NT2/D1 (cell line): ENCODE measurements around the gene AQP2.
A peak's percentile ranks its signal among the peaks of the same experiment; 100 is the strongest.

Experiments
- DNase-seq: peaks from one replicate; pipeline ENCODE4 v3.0.0-alpha.2; 2011; ENCODE audit warnings: low read depth, low spot score
- H3K27me3 ChIP-seq: 2 replicates; pipeline ENCODE4 v1.6.0; 2011; ENCODE audit warnings: mild to moderate bottlenecking; ENCODE audit not compliant: insufficient read length, insufficient read depth
- H3K36me3 ChIP-seq: 2 replicates; pipeline ENCODE4 v1.6.1; 2011; ENCODE audit warnings: mild to moderate bottlenecking, low read length, mixed read lengths; ENCODE audit not compliant: insufficient read depth, insufficient read length
- H3K4me1 ChIP-seq: 2 replicates; pipeline ENCODE4 v1.5.1; 2011; ENCODE audit not compliant: insufficient read depth, insufficient read length
- H3K4me3 ChIP-seq: 2 replicates; pipeline ENCODE4 v1.5.1; 2011; ENCODE audit warnings: low read depth; ENCODE audit not compliant: insufficient read length
- H3K9ac ChIP-seq: 2 replicates; pipeline ENCODE4 v1.6.0; 2011; ENCODE audit warnings: low read depth; ENCODE audit not compliant: insufficient read length
- H3K9me3 ChIP-seq: 2 replicates; pipeline ENCODE4 v1.5.1; 2011; ENCODE audit warnings: mild to moderate bottlenecking, low read length; ENCODE audit not compliant: insufficient read depth
- SUZ12 ChIP-seq: IDR thresholded peaks from 2 replicates; pipeline ENCODE4 v1.6.1; 2011; ENCODE audit not compliant: insufficient read length, insufficient read depth; ENCODE audit errors: extremely low read depth
- YY1 ChIP-seq: IDR thresholded peaks from 2 replicates; pipeline ENCODE4 v1.6.1; 2011; ENCODE audit not compliant: insufficient read length, insufficient read depth
- ZNF274 ChIP-seq: IDR thresholded peaks from 2 replicates; pipeline ENCODE4 v1.6.1; 2011; ENCODE audit warnings: mild to moderate bottlenecking, low read depth, low read length

AQP2 gene

GRCh38 chr12:49937639-49938300, 12.8 kb upstream of the AQP2 start:
- no peak overlapping the region for H3K9ac ChIP-seq
- H3K27me3 ChIP-seq, result no peaks in the 10 kb centered on the region
- no peaks in the 10 kb centered on the region for H3K36me3 ChIP-seq
- TF ChIP-seq YY1, result no peak
- TF ChIP-seq ZNF274, result no peak
- no peak for TF ChIP-seq SUZ12
- no peak for DNase-seq
- no peak overlapping the region for H3K4me3 ChIP-seq
- H3K9me3 ChIP-seq, result no peaks in the 10 kb centered on the region
- peaks cover 7% of the 10 kb centered on the region for H3K4me1 ChIP-seq

- Histone ChIP-seq H3K4me1 (peaks cover 21% of the 10 kb centered on the region), H3K4me3 (no peak overlapping the region), H3K9me3 (no peaks in the 10 kb centered on the region), H3K27me3 (peaks cover 8% of the 10 kb centered on the region), H3K36me3 (no peaks in the 10 kb centered on the region), H3K9ac (no peak overlapping the region)
- TF ChIP-seq SUZ12, result no peak
- no peak for TF ChIP-seq YY1
- TF ChIP-seq ZNF274, result no peak
- no peak for DNase-seq
Measured at GRCh38 chr12:49939307-49939706, 11.2 kb upstream of the AQP2 start.

- Histone ChIP-seq H3K4me1 (peaks cover 21% of the 10 kb centered on the region), H3K9ac (no peak overlapping the region), H3K27me3 (peaks cover 12% of the 10 kb centered on the region), H3K9me3 (no peaks in the 10 kb centered on the region), H3K4me3 (no peak overlapping the region), H3K36me3 (no peaks in the 10 kb centered on the region)
- no peak for DNase-seq
- TF ChIP-seq SUZ12 (no peak), YY1 (no peak), ZNF274 (no peak)
Measured at GRCh38 chr12:49939707-49940106, 10.8 kb upstream of the AQP2 start.

GRCh38 chr12:49941556-49942511, 8.7 kb upstream of the AQP2 start:
- Histone ChIP-seq H3K36me3 (no peaks in the 10 kb centered on the region), H3K4me3 (no peak overlapping the region), H3K9ac (no peak overlapping the region), H3K27me3 (peaks cover 19% of the 10 kb centered on the region), H3K9me3 (no peaks in the 10 kb centered on the region), H3K4me1 (peaks cover 21% of the 10 kb centered on the region)
- TF ChIP-seq SUZ12 (no peak), YY1 (no peak), ZNF274 (no peak)
- DNase-seq, result no peak

GRCh38 chr12:49942512-49942893, 8.0 kb upstream of the AQP2 start:
- H3K9ac ChIP-seq, result no peak overlapping the region
- peaks cover 19% of the 10 kb centered on the region for H3K27me3 ChIP-seq
- H3K36me3 ChIP-seq, result no peaks in the 10 kb centered on the region
- DNase-seq, result no peak
- H3K9me3 ChIP-seq, result no peaks in the 10 kb centered on the region
- peaks cover 22% of the 10 kb centered on the region for H3K4me1 ChIP-seq
- no peak overlapping the region for H3K4me3 ChIP-seq
- no peak for TF ChIP-seq SUZ12

GRCh38 chr12:49942921-49943624, 7.5 kb upstream of the AQP2 start:
- DNase-seq, result no peak
- H3K9ac ChIP-seq, result peak overlapping the region; percentile 50
- no peak overlapping the region for H3K4me3 ChIP-seq
- H3K4me1 ChIP-seq, result peaks cover 27% of the 10 kb centered on the region
- H3K27me3 ChIP-seq, result peaks cover 19% of the 10 kb centered on the region
- no peaks in the 10 kb centered on the region for H3K36me3 ChIP-seq
- TF ChIP-seq ZNF274 (no peak), SUZ12 (no peak), YY1 (no peak)
- no peaks in the 10 kb centered on the region for H3K9me3 ChIP-seq

- no peak for DNase-seq
- Histone ChIP-seq H3K27me3 (peaks cover 19% of the 10 kb centered on the region), H3K9ac (no peak overlapping the region), H3K9me3 (no peaks in the 10 kb centered on the region), H3K4me3 (no peak overlapping the region), H3K36me3 (no peaks in the 10 kb centered on the region), H3K4me1 (peaks cover 28% of the 10 kb centered on the region)
- TF ChIP-seq ZNF274, result no peak
- TF ChIP-seq YY1, result no peak
Measured at GRCh38 chr12:49943625-49943960, 6.9 kb upstream of the AQP2 start.
